SU-DHL-6 (cell line): ENCODE data around the gene GFPT2.

Source experiments
- H2AFZ ChIP-seq: fragments of 200-600 bp; sonication (generic); 2 replicates; pipeline ENCODE4 v1.6.1; 2014; ENCODE audit warnings: low read depth, mild to moderate bottlenecking, moderate library complexity, mixed read lengths, antibody characterized with exemption, low read length; ENCODE audit not compliant: severe bottlenecking
- H3F3A ChIP-seq: fragments of 200-600 bp; shearing (Covaris generic); 2 replicates; pipeline ENCODE4 v1.6.0; 2016; ENCODE audit warnings: antibody characterized with exemption, mild to moderate bottlenecking; ENCODE audit not compliant: insufficient read depth
- H3K27ac ChIP-seq: fragments of 200-600 bp; sonication (generic); 2 replicates; pipeline ENCODE4 v1.5.1; 2016; ENCODE audit warnings: low read depth, mild to moderate bottlenecking, low read length, moderate library complexity, mixed read lengths
- H3K27me3 ChIP-seq: fragments of 200-600 bp; sonication (generic), shearing (Covaris generic); 2 replicates; pipeline ENCODE4 v1.6.0; 2014; ENCODE audit warnings: mild to moderate bottlenecking, low read length
- H3K36me3 ChIP-seq: fragments of 200-600 bp; sonication (generic); 2 replicates; pipeline ENCODE4 v1.6.1; 2014; ENCODE audit warnings: mild to moderate bottlenecking, low read length, mixed read lengths
- H3K4me2 ChIP-seq: fragments of 300-600, 200-600 bp; shearing (Covaris generic), sonication (generic); 2 replicates; pipeline ENCODE4 v1.6.0; 2014; ENCODE audit warnings: low read length, low read depth, mild to moderate bottlenecking; ENCODE audit not compliant: poor library complexity, severe bottlenecking
- H3K4me3 ChIP-seq: fragments of 200-600 bp; sonication (generic); 2 replicates; pipeline ENCODE4 v1.5.1; 2014; ENCODE audit warnings: antibody characterized with exemption, low read length, mild to moderate bottlenecking, mixed read lengths; ENCODE audit not compliant: insufficient read depth, poor library complexity, severe bottlenecking
- H3K79me2 ChIP-seq: fragments of 200-600 bp; sonication (generic); 2 replicates; pipeline ENCODE4 v1.6.1; 2014; ENCODE audit warnings: mild to moderate bottlenecking, low read length, moderate library complexity; ENCODE audit not compliant: insufficient read depth
- H3K9ac ChIP-seq: fragments of 200-600 bp; sonication (generic); 2 replicates; pipeline ENCODE4 v1.7.0; 2014; ENCODE audit warnings: mild to moderate bottlenecking, low read length
- H3K9me2 ChIP-seq: fragments of 200-600 bp; sonication (generic); replicated peaks from 2 replicates; pipeline ENCODE4 v1.6.1; 2014; ENCODE audit warnings: low read length; ENCODE audit not compliant: insufficient read depth
- H3K9me3 ChIP-seq: fragments of 200-600 bp; sonication (generic); 2 replicates; pipeline ENCODE4 v1.6.1; 2014; ENCODE audit warnings: low read length, mixed read lengths; ENCODE audit not compliant: insufficient read depth
- H4K20me1 ChIP-seq: fragments of 200-600 bp; sonication (generic); 2 replicates; pipeline ENCODE4 v1.6.1; 2014; ENCODE audit warnings: low read depth, mild to moderate bottlenecking, antibody characterized with exemption, low read length, moderate library complexity, mixed read lengths
- EZH2phosphoT487 ChIP-seq: fragments of 200-600 bp; sonication (generic), shearing (Covaris generic); conservative IDR thresholded peaks from 2 replicates; pipeline ENCODE4 v1.6.1; 2018; ENCODE audit warnings: mild to moderate bottlenecking, antibody characterized with exemption, low read length, moderate library complexity, mixed read lengths
- TF ChIP-seq, protein P1 (sequence below): fragments of 200-600 bp; sonication (generic); IDR thresholded peaks from one replicate; pipeline ENCODE4 v1.5.1; 2017; ENCODE audit warnings: antibody characterized with exemption, mild to moderate bottlenecking, low read length, moderate library complexity; ENCODE audit not compliant: insufficient read depth, poor library complexity, severe bottlenecking

The GFPT2 gene

DNA sequence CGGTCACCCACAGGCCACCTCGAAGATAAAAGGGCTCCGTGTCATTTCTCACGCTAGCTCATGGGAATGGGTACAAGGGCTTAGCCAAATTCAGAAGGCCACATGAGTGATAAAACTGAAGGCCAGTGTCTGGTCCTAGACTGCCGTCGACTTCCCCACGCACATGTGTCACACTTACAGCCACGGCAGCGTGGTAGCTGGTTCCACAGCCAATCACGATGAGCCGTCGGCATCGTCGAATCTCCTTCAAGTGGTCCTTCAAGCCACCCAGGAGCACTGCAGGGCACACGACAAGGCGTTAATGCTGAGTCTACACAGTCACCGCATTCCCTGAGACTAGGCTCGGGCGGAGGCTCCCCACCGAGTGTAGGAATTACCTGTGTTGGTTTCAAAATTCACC lies 36.5 kb downstream of the GFPT2 start:
- Histone ChIP-seq H3K9me2 (no peaks in the 10 kb centered on the region), H3K79me2 (no peaks in the 10 kb centered on the region), H4K20me1 (no peaks in the 10 kb centered on the region), H2AFZ (no peak overlapping the region), H3K9ac (no peak overlapping the region), H3K27ac (no peak overlapping the region), H3K9me3 (no peaks in the 10 kb centered on the region), H3K36me3 (no peaks in the 10 kb centered on the region), H3F3A (no peaks in the 10 kb centered on the region), H3K4me3 (no peak overlapping the region), H3K4me2 (no peak overlapping the region), H3K27me3 (no peaks in the 10 kb centered on the region)
- TF ChIP-seq, protein P1, sequence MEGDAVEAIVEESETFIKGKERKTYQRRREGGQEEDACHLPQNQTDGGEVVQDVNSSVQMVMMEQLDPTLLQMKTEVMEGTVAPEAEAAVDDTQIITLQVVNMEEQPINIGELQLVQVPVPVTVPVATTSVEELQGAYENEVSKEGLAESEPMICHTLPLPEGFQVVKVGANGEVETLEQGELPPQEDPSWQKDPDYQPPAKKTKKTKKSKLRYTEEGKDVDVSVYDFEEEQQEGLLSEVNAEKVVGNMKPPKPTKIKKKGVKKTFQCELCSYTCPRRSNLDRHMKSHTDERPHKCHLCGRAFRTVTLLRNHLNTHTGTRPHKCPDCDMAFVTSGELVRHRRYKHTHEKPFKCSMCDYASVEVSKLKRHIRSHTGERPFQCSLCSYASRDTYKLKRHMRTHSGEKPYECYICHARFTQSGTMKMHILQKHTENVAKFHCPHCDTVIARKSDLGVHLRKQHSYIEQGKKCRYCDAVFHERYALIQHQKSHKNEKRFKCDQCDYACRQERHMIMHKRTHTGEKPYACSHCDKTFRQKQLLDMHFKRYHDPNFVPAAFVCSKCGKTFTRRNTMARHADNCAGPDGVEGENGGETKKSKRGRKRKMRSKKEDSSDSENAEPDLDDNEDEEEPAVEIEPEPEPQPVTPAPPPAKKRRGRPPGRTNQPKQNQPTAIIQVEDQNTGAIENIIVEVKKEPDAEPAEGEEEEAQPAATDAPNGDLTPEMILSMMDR, result no peak
- TF ChIP-seq EZH2phosphoT487, result no peak

GRCh38 chr5:180315762-180316212 lies 37.3 kb downstream of the GFPT2 start:
- no peaks in the 10 kb centered on the region for H3K27me3 ChIP-seq
- TF ChIP-seq, protein P1, result peak; percentile 94
- no peak for TF ChIP-seq EZH2phosphoT487
- H3K4me2 ChIP-seq, result no peak overlapping the region
- no peak overlapping the region for H2AFZ ChIP-seq
- H3K27ac ChIP-seq, result no peak overlapping the region
- no peaks in the 10 kb centered on the region for H3K36me3 ChIP-seq
- H3K9ac ChIP-seq, result no peak overlapping the region
- H3K9me2 ChIP-seq, result no peaks in the 10 kb centered on the region
- H3K9me3 ChIP-seq, result no peaks in the 10 kb centered on the region
- H3F3A ChIP-seq, result no peaks in the 10 kb centered on the region
- H4K20me1 ChIP-seq, result no peaks in the 10 kb centered on the region
- H3K79me2 ChIP-seq, result no peaks in the 10 kb centered on the region
- no peak overlapping the region for H3K4me3 ChIP-seq

DNA sequence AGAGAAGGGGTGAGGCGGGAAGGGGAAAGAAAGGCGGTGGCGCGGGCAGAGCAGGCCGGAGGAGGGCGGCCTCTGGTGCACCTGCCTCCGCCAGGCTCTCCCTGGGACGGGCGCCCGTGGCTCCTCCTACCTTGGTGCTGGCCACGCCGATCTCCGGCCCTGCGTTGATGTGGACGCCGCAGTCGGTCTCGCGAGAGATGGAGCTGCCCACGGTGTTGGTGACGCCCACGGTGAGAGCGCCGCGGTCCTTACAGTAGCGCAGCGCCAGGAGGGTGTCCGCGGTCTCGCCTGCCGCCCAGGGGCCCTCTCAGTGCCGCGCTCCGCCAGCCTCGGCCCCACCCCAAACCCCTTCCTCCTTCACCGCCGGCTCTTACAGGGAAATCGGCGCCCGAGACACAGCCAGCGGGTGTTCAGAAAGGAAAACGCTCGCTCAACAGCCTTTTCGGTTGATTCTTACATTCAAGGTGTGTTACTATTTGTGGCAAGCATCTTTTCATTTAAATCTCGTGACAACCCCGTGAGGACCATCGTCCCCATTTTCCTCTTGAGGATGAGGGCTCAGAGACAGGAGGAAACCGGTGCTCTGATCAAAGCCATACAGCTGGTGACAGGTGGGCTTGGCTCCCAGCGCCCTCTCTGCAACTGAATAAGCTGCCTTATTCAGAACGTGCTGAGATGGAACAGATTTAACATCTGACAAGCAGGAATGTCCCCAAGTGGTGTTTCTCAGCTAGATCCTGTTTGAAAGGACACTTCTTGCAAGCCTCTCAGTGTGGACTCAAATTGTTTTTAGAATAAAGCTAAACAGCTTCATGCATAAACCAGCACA lies 39.2 kb downstream of the GFPT2 start:
- Histone ChIP-seq H3K9me2 (no peaks in the 10 kb centered on the region), H3F3A (no peaks in the 10 kb centered on the region), H3K9me3 (no peaks in the 10 kb centered on the region), H3K79me2 (no peaks in the 10 kb centered on the region), H3K36me3 (no peaks in the 10 kb centered on the region), H4K20me1 (no peaks in the 10 kb centered on the region), H3K9ac (peak overlapping the region; percentile 11; the same call in 1 of the 2 replicates), H3K27ac (no peak overlapping the region), H2AFZ (peak overlapping the region; percentile 34), H3K4me2 (peak overlapping the region; percentile 46), H3K4me3 (peak overlapping the region; percentile 37), H3K27me3 (no peaks in the 10 kb centered on the region)
- TF ChIP-seq, protein P1, result no peak
- TF ChIP-seq EZH2phosphoT487, result no peak
